Measurements from ENCODE around the gene PPP2R3C. TPM values are rescaled to one million over a fixed set of nuclear protein-coding genes. Genes with fewer than 3 reads are reported as not detected.

The PPP2R3C gene
- total and polyA plus RNA-seq, 2 experiments from 2014 or later: 35.9 to 43.0 TPM

GRCh38 chr14:35044939-35045797, 76.6 kb downstream of the PPP2R3C start:
- DNase-seq (ENCODE audit: low spot score) (no peak), ATAC-seq (no peak)
- peaks cover 11% of the 10 kb centered on the region for H3K4me1 Mint-ChIP-seq

GRCh38 chr14:35043046-35043445, 78.7 kb downstream of the PPP2R3C start:
- Mint-ChIP-seq H3K27me3 (ENCODE audit: insufficient read depth, low read depth, poor library complexity) (no peaks in the 10 kb centered on the region), H3K4me1 (peaks cover 9% of the 10 kb centered on the region), H3K36me3 (ENCODE audit: low read depth) (peaks cover 7% of the 10 kb centered on the region), H3K27ac (no peak overlapping the region), H3K4me3 (no peak overlapping the region), H3K9me3 (peaks cover 12% of the 10 kb centered on the region)
- Histone ChIP-seq H3K4me2 (no peak overlapping the region), H3K4me3 (no peak overlapping the region), H3F3A (replicated peaks; ENCODE audit: low read depth) (peaks cover 10% of the 10 kb centered on the region), H3K79me2 (replicated peaks; ENCODE audit: insufficient read depth) (peaks cover 10% of the 10 kb centered on the region), H4K20me1 (replicated peaks; ENCODE audit: insufficient read depth) (no peaks in the 10 kb centered on the region), H3K4me1 (ENCODE audit: insufficient read depth) (peaks cover 7% of the 10 kb centered on the region), H3K36me3 (ENCODE audit: insufficient read depth) (no peaks in the 10 kb centered on the region), H3K27me3 (ENCODE audit: insufficient read depth) (no peaks in the 10 kb centered on the region), H3K27ac (ENCODE audit: low read depth) (no peak overlapping the region), H2AFZ (no peak overlapping the region), H3K9me2 (ENCODE audit: insufficient read depth) (no peaks in the 10 kb centered on the region)
- TF ChIP-seq ETS1 (IDR thresholded peaks at IDR 0.05): no peak
- no peak for TF ChIP-seq CREB1 (CRISPR knock-in tag; IDR thresholded peaks at IDR 0.05; ENCODE audit: low read depth)
- no peak for TF ChIP-seq REST (IDR thresholded peaks at IDR 0.05; ENCODE audit: unreplicated experiment)
- no peak for TF ChIP-seq STAT1 (IDR thresholded peaks at IDR 0.05; ENCODE audit: unreplicated experiment)
- no peak for TF ChIP-seq CTCF (conservative IDR thresholded peaks at IDR 0.05; ENCODE audit: low read depth in 2 of 2)
- TF ChIP-seq JUNB (IDR thresholded peaks at IDR 0.05; ENCODE audit: unreplicated experiment): no peak
- TF ChIP-seq ZNF462 (CRISPR knock-in tag; IDR thresholded peaks at IDR 0.05): no peak
- ATAC-seq (no peak), DNase-seq (ENCODE audit: low spot score) (no peak)

More at GRCh38 chr14:35044939-35045797, 76.6 kb downstream of the PPP2R3C start:
- TF ChIP-seq CREB1 (CRISPR knock-in tag; IDR thresholded peaks at IDR 0.05; ENCODE audit: low read depth): no peak
- peaks cover 12% of the 10 kb centered on the region for H3K79me2 ChIP-seq (replicated peaks; ENCODE audit: insufficient read depth)
- no peaks in the 10 kb centered on the region for H3K27me3 ChIP-seq (ENCODE audit: insufficient read depth)
- H3F3A ChIP-seq (replicated peaks; ENCODE audit: low read depth): peaks cover 10% of the 10 kb centered on the region
- no peaks in the 10 kb centered on the region for H3K9me2 ChIP-seq (ENCODE audit: insufficient read depth)
- H3K9me3 Mint-ChIP-seq: peaks cover 8% of the 10 kb centered on the region; the same call in 2 of the 3 replicates
- H3K4me3 Mint-ChIP-seq: peak overlapping the region; percentile 97
- no peaks in the 10 kb centered on the region for H3K27me3 Mint-ChIP-seq (ENCODE audit: insufficient read depth, low read depth, poor library complexity)
- H3K27ac ChIP-seq (ENCODE audit: low read depth): peak overlapping the region; percentile 18; the same call in 1 of the 2 replicates
- no peaks in the 10 kb centered on the region for H3K36me3 ChIP-seq (ENCODE audit: insufficient read depth)
- peak overlapping the region; percentile 98 for H2AFZ ChIP-seq
- no peaks in the 10 kb centered on the region for H4K20me1 ChIP-seq (replicated peaks; ENCODE audit: insufficient read depth)
- H3K27ac Mint-ChIP-seq: peak overlapping the region; percentile 98
- peaks cover 6% of the 10 kb centered on the region; the same call in 2 of the 3 replicates for H3K36me3 Mint-ChIP-seq (ENCODE audit: low read depth)
- peak overlapping the region; percentile 87 for H3K4me3 ChIP-seq
- peak overlapping the region; percentile 88 for H3K4me2 ChIP-seq
- peaks cover 7% of the 10 kb centered on the region for H3K4me1 ChIP-seq (ENCODE audit: insufficient read depth)
